Mononuclear cell (primary cell): ENCODE measurements around the gene TDRKH. TPM values are rescaled to one million over a fixed set of nuclear protein-coding genes. Genes with fewer than 3 reads are reported as not detected.

Source experiments
- H3K27me3 ChIP-seq: 2 replicates; pipeline ENCODE4 v1.6.0; 2011; ENCODE audit warnings: low read length, control low read depth; ENCODE audit not compliant: insufficient read depth
- H3K4me1 ChIP-seq: 2 replicates; pipeline ENCODE4 v1.5.1; 2011; ENCODE audit warnings: mild to moderate bottlenecking, low read length, control low read depth; ENCODE audit not compliant: insufficient read depth
- H3K4me3 ChIP-seq: 2 replicates; pipeline ENCODE4 v1.5.1; 2011; ENCODE audit warnings: mild to moderate bottlenecking, low read length, moderate library complexity
- H3K9me3 ChIP-seq: 2 replicates; pipeline ENCODE4 v1.5.1; 2011; ENCODE audit warnings: low read depth, mild to moderate bottlenecking, control low read depth, low read length
- total RNA-seq: library from RNA; depleted of rRNA; stranded (reverse); fragments of >200 nt; gene quantifications from one replicate; pipeline ENCODE4 v1.2.3, GENCODE V29; 2012

The TDRKH gene
- total RNA-seq, 1 donor: 1.2 TPM

DNA sequence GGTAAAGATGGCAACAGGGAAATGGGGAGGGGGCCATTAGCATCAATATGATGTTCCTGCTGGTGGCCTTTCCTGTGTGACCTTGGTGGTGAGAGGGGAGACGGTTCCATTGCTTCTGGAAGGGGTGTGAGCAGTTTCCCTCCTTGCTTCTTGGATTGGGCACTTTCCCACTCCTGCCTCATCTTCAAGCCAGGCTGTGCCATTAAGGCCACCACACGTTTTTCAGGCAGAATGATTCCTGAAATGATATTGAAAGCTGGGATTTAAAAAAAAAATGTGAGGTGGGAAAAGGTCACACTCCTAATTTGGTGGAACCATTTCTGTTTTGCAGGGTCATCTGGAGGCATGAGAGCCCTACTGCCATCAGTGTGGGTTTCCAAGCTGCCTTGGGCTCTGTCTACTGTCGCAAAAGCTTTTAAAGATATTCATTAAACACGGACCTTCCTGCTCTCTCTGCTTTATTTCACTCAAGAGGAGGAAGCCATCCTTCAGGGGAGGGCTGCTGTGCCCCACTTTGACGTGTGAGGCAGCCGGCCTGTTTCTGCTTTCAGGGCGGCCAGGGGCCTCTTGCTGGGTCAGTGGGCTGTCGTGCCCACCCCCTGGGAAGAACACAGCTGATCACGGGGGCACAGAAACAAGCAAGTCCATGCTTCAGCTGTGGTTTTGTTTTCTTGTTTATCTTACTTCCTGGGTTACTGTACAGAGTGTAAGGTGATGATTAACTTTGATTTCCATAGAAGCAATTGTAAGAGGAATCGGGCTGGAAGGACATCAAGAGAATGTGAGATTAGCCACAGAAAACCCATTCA is 60.9 kb downstream of the TDRKH start:
- Histone ChIP-seq H3K4me3 (no peak overlapping the region), H3K27me3 (peaks cover 17% of the 10 kb centered on the region), H3K4me1 (no peaks in the 10 kb centered on the region), H3K9me3 (no peaks in the 10 kb centered on the region)

DNA sequence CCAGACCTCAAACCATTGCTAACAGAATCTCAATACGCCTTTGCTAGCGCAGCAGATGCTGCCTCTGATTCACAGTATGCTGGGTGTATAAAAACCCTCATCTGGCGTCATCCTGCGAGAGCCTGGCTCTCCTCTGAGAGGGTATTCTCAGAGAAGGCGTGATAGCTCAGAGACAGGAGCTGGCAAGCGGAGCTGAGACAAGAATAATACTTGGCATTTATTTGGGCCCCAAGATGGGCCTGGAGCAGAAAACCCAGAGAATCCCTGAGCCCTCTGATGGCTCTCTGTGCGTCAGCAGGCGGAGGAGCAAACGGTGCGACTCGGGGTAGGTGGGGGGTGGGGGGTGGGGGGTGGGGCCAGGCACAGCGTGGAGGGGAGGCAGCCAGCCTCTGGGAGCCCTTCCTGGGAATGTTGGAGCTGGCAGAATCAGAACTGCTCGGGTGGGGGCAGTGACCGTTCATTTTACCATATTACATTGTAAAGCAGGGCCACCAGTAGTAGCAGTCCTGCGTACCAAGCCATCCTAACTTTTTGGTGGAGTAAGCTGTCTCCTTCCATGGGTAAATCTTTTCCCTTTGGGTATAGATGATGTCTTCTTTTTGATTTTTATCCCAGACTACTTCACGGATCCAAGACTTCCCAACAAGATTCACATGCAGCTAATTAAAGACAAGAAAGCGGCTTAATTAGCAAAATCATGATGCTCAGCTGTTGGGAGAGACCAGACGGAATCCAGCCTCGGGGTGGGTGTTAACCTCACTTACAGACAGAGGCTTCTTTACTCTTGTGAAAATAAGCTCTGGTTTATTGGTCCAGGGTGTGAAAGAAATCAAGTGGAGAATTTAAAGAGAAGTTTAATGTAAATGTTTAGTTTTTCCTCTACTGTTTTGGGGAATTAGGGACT is 61.9 kb downstream of the TDRKH start:
- no peaks in the 10 kb centered on the region for H3K9me3 ChIP-seq
- H3K27me3 ChIP-seq: peaks cover 23% of the 10 kb centered on the region
- H3K4me1 ChIP-seq: no peaks in the 10 kb centered on the region
- H3K4me3 ChIP-seq: no peak overlapping the region

DNA sequence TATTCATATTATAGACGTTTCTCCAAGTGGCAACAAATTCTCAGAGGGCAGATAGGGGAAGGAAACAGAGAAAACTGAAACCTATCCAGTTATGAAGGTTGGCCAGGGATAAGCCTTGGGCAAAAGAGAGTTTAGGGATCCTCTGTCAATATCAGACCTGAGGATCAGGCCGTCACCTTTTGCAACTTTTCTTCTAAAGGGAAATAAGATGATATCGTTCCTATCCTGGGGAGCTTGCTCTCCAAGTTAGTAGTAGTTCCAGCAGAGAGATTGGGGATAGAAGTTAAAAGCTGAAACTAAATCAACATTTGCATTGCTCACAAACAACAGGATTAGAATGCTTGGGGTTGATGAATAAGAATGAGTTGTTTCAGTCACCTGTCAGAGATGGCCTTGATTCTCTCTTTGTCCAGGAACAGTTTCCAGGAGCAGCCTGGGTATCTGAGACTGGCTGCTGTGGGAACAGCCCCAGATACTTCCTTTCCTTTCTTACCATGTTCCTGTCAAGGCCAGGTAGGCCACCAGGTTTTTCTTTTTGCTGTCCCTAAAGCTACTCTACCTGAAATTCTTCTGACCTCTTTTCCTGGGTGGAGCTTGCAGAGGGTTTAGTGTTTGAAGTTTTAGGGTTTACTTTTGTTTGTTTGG is 66.5 kb downstream of the TDRKH start:
- H3K4me1 ChIP-seq: peaks cover 21% of the 10 kb centered on the region
- H3K9me3 ChIP-seq: no peaks in the 10 kb centered on the region
- H3K27me3 ChIP-seq: peaks cover 50% of the 10 kb centered on the region
- no peak overlapping the region for H3K4me3 ChIP-seq

Other genes starting within 250 kb of the TDRKH start
- 26.7 TPM for gene SNX27, start 178.4 kb downstream of the TDRKH start, total RNA-seq
- not detected for gene CELF3, start 73.7 kb downstream of the TDRKH start, total RNA-seq
- not detected for gene RIIAD1, start 69.0 kb downstream of the TDRKH start, total RNA-seq
- gene MRPL9, start 27.0 kb downstream of the TDRKH start, total RNA-seq: 78.4 TPM
- under 0.01 TPM for gene LINGO4, start 14.9 kb upstream of the TDRKH start, total RNA-seq
- 1.7 TPM for gene RORC, start 41.3 kb upstream of the TDRKH start, total RNA-seq
- 0.21 TPM for gene C2CD4D, start 49.3 kb upstream of the TDRKH start, total RNA-seq
- not detected for gene THEM5, start 63.2 kb upstream of the TDRKH start, total RNA-seq
- gene THEM4, start 119.0 kb upstream of the TDRKH start, total RNA-seq: 16.0 TPM
- gene S100A10, start 203.4 kb upstream of the TDRKH start, total RNA-seq: 113 TPM
- gene S100A11, start 246.5 kb upstream of the TDRKH start, total RNA-seq: 63.4 TPM